Uterus (tissue), 2 donors: ENCODE results near the gene ACOT6.

Experiments used
- CTCF ChIP-seq, 4 experiments: fragments of 200-600 bp in 2 of 4; fragments of 450-650 bp in 2 of 4; sonication (generic) in 2 of 4; IDR thresholded peaks; one replicate each; pipeline ENCODE4 v1.5.1; 2016 to 2019; ENCODE audit warnings: antibody characterized with exemption in 4 of 4, mild to moderate bottlenecking in 2 of 4, moderate library complexity in 1 of 4
- POLR2A ChIP-seq, 2 donors: fragments of 450-650 bp; IDR thresholded peaks; one replicate each; pipeline ENCODE4 v1.6.1; 2016; ENCODE audit warnings: antibody characterized with exemption in 2 of 2, mild to moderate bottlenecking in 1 of 2, moderate library complexity in 1 of 2

GRCh38 chr14:73602994-73603393, 9.3 kb upstream of the ACOT6 start:
- no peak for TF ChIP-seq CTCF (IDR thresholded peaks at IDR 0.05)
- TF ChIP-seq POLR2A (IDR thresholded peaks at IDR 0.05) = no peak
